NCI-H1092 treated with DMSO at 0.1 percent for 48 hours (cell line): ENCODE data around the gene MYMK.
A peak's percentile ranks its signal among the peaks of the same experiment; 100 is the strongest.

Source experiments
- DNase-seq: peaks from one replicate; lab custom pipeline; 2025; lab: John Stamatoyannopoulos, UW

The MYMK gene

DNA sequence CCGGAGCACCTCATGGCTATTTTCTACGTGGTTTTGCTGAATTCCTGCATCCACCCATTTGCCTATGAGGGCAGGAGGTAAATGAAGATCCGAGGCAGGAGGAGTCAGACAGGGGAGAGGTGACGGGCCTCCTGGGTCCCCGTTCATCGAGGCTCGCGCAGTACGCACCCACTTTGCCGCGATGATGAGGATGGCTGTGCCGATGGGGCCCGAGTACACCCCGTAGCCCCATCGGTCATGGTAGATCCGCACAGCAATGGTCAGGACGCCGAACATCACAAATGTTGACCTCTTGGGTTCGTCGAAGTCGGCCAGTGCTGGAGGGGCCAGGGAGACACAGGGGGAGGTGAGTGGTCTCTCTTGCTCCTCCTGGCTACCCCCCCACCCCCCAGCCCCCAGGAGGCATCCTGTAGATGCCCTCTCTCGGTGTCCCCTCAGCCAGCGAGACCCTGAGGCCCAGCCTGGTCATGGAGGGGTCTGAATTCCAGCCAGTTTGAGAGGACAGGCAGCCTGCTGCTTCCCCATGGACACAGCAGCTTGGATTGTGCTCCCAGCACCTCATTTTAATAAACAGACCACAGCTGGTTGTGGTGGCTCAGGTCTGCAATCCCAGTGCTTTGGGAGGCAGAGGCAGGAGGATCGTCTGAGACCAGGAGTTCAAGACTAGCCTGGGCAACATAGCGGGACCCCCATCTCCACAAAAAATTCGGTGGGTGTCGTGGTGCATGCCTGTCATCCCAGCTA, 5.9 kb downstream of the MYMK start:
- DNase-seq = no peak

DNA sequence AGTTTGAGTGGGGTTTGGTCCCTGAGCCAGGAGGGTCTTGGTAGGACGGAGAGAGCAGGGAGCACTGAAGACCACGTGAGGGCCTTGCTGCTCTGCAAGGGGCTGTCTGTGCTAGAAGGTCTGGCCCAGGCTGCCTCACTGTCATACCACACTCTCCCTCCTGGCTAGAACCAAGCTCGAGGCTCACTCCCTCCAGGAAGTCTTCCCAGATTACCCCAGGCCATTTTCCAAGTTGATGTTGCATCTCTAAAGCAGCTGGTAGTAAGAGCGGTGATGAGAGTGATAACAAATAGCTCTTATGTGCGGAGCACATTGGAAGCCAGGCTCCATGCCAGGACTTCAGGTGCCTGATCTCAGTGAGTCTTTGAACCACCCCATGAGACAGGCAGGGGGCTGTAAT, 6.6 kb downstream of the MYMK start:
- DNase-seq = peak; percentile 23

DNA sequence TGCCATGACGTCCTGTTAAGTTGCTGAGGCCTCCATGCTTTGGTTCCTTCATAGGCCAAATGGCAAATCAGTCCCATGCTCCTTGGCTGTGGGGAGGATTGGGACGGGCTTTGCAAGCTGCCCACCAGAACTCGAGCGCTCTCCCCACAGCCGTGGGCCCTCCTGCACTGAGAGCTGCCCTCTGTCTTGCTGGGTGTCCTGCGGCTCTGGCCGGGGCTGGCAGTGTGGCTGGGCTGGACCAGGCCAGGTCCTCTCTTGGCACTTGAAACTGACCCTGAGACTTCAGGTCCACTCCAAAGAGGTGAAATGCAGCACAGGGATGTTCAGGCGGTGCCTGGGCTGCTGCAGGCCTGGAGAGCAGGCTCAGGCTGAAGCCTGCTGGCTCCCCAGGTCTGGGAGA, 7.0 kb downstream of the MYMK start:
- DNase-seq = no peak

DNA sequence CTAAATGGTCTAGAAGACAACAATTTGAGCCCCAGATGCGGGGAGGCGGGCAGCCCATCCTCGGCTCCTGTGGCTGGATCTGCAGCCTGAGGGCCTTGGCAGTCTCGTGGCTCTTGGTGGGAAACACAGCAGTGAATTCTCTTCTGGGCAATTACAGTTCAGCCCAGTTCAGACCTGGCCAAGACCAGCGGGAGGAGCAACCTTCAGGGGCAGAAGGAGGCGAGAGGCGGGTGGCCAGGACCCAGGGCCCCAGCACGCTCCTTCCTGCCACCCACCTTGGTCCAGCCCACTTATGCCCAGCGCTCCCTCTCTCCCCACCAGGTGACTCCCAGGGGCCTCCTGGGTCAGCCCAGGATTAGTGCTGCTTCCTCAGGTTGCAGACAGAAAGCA, 7.8 kb downstream of the MYMK start:
- no peak for DNase-seq

DNA sequence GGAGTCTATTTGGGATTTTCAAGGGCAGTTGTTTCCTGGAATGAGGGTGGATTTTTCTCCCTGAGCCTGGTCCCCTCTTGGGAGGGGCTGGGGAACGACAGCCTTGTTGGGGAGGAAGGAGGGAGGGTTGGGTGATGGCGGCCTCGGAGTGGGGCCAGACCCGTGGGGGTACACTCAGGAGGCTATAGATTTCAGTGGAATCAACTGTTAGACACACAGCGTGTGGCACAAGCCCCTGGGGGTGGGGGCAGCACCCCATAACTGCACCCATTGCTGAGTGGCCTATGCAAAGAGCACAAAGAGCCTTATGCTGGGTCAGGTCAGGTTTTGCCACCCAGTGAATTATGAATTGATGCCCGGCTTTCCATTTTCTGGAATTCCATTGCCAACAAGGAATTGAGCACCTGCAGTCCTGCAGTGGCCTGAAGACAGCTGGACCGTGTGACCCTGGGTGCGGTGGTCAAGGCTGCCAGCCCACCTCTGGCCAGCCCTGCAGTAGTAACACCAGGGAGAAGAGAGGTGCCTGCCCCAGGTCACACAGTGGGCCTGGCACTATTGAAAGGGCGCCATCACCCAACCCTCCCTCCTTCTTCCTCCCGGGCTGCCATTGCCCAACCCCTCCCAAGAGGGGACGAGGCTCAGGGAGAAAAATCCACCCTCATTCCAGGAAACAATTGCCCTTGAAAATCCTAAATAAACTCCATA, 8.4 kb downstream of the MYMK start:
- no peak for DNase-seq

DNA sequence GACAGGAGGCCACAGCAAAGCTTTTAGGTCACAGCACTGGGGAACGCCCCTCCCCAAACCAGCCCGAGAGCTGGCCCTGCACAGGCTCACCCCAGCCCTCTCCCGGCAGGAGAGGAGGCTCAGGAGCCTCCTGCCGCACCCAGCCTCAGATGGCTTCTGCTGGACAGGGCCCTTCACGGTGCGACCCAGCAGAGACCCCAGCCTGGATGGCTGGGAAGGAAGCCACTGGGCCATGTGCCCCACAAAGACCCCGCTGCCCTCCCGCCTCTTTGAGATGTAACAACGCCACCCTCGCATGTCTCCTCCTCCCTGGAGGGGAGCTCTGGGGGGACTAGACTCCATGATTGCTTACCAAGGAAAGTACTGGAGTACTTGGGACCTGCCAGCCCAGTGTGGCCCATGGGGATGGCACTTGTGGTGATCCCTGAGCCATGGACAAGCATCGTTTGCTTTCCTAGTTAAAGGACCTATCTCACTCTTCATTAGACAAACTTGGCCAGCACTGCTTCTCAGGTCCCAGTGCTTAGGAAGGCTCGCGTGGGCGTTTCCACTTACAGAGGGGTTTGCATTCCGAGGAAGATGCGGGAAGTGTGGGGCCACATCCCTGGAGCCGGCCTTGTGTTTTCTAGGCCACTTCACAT, 9.0 kb downstream of the MYMK start:
- no peak for DNase-seq

DNA sequence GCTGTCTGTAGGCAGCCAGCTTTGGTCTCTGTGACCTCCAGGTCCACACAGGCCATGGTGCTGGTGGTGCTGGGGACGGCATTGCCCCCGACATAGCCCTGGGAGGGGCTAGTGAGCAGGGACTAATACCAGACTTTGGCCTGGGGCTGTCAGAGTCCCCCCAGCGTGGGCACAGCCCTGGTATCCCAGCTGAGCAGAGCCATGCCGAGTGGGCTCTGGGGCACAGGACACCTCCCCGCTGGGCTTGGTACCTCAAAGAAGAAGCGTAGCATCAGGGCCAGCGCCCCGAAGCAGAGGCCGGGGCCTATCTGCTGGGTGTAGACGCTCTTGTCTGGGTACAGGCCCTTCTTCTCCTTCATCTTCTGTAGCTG, 9.5 kb downstream of the MYMK start:
- no peak for DNase-seq

DNA sequence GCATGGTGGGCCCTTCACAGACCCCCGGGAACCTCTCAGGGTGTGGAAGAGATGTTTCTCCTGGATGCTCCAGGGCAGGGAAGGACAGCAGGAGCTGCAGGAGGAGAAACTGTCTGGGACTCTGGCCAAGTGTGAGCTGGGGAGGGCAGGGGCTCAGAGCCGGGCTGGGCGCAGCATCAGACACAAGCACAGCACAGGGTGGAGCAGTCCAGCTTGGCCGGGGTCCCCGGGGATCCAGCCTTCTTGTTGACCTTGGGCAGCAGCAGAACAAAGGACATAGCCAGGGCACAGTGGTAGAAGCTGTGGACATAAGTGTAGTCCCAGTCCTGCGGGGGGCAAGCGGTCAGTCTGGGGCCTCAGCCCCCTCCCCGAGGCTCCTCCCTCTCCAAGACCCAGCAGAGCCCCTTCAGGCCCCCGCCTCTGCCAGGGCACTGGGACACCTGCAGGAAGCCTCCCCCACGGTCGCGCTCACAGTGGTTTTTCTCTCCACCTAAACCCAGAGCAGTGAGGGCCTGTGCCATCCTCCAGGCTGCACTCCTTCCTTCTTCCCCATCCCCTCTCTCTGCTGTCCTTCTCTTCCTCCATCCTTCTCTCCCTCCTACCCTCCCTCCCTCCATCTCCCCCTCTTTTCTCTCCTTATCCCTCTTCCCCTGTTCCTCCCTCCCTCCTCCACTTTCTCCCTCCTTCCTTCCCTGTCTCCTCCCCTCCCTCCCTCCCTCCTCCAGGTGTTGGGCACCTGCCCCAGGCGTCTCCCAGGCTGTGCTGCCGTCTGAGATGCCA, 10.1 kb downstream of the MYMK start:
- DNase-seq = peak; percentile 95

DNA sequence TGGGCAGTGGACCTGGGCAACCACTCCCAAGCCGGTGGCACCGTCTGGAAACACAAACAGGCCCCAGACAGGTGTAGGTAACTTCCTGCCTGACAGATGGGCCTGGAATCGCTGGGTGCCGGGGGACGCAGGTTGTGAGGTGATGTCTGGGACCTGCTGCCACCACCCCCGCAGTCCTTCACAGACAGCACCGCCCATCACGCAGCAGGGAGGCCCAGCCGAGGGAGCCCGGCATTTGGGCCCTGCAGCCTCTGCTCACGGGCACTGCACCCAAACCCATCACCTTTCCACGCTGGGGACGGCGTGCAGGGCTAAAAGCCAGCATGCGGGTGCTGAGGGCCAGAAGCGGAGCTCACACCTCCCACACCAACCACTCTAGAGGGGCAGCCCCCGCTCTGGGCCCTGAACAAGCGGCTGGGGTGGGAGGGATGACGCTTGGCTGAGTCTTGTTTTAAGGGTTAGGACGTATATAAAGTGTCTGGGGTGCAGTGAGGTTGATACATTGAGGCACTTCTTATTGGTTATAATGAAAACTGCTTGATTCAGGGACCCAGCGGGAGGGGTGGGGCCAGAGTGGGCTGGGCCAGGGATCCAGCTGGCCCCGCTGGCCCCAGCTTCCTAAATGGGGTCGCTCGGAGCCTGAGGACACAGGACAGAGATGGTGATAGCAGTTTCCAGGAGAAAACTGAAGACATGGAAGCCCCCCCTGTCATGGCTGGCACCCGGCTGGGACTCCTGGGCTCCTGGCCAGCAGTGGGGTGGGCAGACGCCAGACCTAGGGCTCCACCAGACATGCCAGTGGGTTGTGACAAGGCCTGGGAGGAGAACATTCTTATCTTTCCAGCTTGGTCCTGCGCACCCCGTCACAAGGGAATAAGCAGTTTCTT, 11.3 kb downstream of the MYMK start:
- DNase-seq = peak; percentile 84

DNA sequence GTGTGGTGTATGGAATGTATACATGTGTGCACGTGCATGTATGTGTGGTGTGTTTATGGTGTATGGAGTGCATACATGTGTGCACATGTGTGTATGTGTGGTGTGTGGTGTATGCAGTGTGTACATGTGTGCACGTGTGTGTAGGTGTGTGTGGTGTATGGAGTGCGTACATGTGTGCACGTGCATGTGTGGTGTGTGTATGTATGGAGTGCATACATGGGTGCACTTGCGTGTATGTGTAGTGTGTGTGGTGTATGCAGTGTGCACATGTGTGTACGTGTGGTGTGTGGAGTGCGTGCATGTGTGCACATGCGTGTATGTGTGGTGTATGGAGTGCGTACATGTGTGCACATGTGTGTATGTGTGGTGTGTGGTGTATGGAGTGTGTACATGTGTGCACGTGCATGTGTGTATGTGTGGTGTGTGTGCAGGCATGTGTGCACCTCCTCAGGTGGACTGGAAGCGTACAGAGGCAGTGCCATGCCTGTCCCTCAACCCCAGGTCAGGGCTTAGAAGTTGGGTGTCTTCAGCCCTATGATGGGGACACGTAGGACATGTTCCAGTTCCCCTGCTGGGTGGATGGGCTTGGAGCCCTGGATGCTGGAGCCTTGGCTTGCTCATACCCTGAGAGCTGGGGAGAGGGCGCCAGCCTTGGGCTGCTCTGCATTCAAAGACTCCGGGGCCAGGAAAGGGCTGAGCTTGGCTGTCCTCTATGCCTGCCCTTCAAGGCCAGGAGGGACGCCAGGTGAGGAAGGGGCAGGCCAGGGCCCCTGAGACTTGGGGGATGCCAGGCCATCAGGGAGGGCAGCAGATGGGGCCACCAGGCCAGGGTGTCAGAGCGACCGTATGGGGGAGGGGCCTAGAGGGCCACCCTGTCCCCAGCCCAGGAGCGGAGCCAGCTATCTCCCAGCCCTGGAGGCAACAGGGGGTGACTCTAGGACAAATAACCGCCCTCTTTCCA, 12.2 kb downstream of the MYMK start:
- peak; percentile 30 for DNase-seq

DNA sequence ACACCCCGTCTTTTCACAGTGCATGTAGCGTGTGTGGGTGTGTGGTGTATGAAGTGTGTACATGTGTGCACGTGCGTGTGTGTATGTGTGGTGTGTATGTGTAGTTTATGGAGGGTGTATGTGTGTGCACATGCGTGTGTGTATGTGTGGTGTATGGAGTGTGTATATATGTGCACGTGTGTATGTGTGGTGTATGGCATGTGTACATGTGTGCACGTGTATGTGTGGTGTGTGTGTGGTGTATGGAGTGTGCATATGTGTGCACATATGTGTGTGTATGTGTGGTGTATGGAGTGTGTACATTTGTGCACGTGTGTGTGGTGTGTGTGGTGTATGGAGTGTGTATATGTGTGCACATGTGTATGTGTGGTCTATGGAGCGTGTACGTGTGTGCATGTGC, 13.2 kb downstream of the MYMK start:
- DNase-seq = no peak

DNA sequence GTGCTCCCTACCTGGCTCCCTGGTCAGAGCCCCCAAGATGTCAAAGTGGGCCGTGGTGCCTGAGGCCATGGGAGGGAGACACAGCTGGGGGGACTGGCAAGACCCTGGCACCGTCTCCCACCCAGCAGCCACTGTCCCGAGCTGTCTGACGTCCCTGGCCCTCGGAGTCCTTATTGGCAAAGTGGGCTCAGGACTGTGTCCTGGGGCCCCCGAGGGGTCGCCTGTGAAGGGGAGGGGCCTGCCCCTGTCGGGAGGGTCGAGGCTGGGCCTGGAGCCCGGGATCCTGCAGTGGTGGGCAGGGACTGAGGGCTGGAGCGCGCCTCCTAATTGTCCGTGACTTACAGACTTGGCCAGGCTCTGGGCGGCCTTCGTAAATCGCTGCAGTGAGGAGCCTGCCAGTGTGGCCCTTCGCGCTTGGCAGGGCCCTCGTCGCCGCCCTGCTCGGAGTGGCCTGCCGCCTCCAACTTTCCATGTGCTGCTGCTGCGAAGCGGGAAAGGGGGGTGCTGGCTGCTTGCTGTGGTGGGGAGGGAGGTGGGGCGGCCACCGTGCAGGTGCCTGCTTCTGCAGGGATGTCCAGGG, 13.7 kb downstream of the MYMK start:
- DNase-seq = no peak

DNA sequence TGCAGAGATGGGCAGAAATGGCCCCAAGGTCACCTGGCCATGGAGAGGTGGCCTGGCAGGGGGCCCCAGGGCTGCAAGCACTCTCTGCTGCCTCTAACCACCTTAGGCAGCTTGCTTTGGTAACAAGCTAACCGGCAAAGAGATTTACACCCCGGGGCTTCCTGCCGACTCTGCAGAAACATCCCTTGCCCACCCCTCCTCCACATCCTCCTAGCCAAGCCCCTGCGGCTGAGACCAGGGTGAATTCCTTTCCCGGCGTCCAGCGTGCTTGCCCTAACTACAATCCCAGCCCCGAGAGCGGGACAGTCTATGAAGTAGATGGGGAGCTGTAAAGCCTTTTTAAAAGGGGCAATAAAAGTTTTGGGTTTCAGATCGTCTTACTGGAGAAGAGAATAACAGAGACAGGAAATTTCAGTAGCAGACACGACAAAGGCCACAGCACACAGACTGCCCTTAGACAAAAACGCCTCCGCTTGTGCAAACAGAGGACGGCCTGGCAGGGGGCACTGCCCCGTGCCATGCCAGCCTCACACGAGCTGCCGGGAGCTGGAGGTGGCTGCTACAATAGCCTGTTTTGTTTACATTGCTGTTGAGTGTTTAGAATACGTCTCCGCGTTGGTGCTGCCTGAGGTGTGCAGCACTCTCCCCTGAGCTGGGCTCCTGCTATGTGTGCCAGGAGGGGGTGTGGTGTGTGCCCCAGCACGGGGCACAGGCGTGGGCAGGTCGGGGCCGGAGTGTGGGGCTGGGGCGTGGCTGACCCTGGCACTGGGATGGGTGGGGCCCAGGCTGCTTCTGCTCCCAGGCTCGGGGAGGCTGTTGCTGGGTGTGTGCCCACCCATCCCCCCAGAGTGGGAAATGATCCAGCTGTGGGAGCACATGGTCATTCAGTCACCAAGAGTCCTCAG, 15.3 kb downstream of the MYMK start:
- DNase-seq = peak; percentile 96

DNA sequence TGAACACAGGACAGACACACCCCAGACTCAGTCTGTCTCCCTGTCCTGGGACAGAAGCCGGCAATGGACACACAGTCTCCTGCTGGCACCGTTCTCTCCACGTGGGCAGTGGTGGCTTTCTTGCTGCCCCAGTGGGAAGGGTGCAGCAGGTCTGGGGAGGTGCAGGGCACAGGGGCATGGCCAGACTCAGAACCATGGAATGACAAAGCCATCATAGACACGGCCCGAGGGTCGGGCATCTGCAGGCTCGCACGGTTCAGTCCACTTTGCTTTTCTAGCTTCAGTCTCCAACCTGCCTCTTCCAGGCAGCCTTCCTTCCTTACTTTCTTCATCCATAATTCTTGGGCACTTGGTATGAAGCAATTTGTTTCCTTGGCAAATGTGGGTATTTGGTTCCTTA, 16.7 kb downstream of the MYMK start:
- no peak for DNase-seq

DNA sequence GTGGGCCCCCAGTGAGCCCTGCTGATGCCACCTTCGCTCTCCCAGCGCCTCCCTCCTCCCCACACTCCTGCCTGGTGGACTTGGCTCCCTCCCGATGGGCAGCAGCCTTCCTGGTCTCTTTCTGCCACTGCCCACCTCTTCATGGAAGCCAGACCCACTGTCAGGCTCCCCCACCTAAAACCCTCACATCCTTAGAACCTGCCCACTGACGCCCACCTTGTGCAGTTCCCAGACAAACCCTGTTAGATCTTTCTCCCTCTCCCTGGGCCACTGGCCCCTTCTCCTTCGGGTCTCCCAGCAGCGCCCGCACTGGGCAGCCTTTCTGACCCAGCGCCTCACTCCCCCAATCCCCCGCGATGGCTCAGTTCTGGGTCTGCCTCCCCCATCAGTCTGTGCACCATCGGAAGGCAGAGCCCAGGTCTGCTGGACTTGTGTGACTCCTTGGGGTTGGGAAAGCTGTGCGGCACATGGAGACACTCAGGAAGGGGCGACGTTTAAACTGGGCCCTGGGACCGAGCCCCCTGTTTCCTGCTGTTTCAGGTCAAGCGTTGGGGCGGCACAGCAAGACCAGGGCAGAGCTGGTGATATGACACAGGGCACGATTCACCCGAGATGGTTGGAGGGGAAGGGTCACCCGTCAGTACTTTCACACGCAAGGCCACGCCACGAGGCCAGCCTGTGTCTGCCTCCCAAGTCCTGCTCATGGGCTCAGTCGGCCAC, 17.4 kb downstream of the MYMK start:
- DNase-seq = no peak

DNA sequence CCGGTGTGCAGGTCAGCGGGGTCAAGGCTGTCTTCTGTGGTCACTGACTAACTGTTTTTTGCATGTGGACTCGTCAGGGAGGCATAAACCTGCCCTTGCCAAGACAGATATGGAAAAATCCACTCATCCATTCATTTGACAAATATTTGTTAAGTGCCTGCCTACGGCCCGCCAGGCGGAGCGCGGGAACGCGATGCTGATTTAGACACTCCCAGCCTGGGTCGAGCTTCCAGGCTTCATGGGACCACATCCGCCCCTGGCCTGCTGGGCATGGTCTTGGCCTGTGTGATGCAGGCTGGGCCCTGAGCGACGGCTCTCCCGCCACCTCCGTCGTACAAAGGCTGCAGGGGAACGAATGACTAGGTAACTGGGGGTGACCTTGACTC, 18.1 kb downstream of the MYMK start:
- peak; percentile 18 for DNase-seq

DNA sequence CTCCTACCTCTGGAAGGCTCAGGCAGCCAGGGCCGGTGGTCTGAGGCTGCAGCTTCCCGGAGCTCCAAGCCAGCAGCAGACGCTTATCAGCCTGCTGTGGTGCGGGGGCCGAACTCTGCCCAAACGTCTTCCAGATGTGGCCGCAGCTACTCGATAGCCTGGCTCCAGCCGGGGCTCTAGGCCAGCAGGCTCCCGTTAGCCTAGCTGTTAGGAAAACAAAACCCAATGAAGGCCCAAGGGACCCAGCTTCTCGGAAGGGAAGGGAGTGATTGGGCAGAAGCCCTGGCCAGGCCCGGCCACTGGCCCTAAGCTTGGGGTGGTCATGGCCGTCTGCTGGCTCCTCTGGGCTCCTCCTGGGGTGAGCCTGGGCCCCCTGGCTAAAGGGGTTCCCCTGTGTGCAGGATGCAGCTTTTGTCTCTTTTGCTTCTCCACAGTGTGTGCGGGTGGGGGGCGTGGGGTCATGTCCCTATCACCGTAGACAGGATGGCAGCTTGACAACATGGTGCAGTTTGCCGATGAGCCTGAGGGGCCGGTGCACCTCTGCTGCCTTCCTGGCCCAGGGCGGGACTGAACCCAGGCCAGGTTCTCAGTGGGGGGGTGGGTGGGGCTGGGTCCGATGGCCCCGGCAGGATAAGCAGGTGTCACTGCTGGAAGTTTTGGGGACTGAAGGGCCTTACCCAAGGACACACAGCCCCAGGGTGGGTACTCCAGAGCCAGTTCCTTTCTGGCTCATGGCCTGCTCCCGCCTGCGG, 18.7 kb downstream of the MYMK start:
- DNase-seq = no peak
